HG02678 (cell line): ENCODE measurements around the gene CCDC138.

Source experiments
- ATAC-seq: cut with Tn5 transposase; IDR thresholded peaks from one replicate; pipeline ENCODE4 v1.9.1; 2021; ENCODE audit warnings: mild to moderate bottlenecking, moderate library complexity; ENCODE audit not compliant: unreplicated experiment

The CCDC138 gene

GRCh38 chr2:108918156-108918874 is 131.7 kb downstream of the CCDC138 start:
- ATAC-seq, result no peak

GRCh38 chr2:108918941-108919341 is 132.4 kb downstream of the CCDC138 start:
- no peak for ATAC-seq

GRCh38 chr2:108919571-108920373 is 133.2 kb downstream of the CCDC138 start:
- ATAC-seq, result no peak

- ATAC-seq, result no peak
Observed at GRCh38 chr2:108920686-108921085, 134.1 kb downstream of the CCDC138 start.

- no peak for ATAC-seq
Observed at GRCh38 chr2:108921096-108922030, 134.8 kb downstream of the CCDC138 start.

- ATAC-seq, result no peak
Observed at GRCh38 chr2:108922141-108922915, 135.8 kb downstream of the CCDC138 start.

GRCh38 chr2:108923019-108923700 is 136.6 kb downstream of the CCDC138 start:
- ATAC-seq, result no peak

GRCh38 chr2:108923736-108924579 is 137.4 kb downstream of the CCDC138 start:
- ATAC-seq, result no peak

- ATAC-seq, result no peak
Observed at GRCh38 chr2:108924580-108925251, 138.1 kb downstream of the CCDC138 start.

- no peak for ATAC-seq
Observed at GRCh38 chr2:108925286-108925685, 138.7 kb downstream of the CCDC138 start.

GRCh38 chr2:108925735-108926134 is 139.2 kb downstream of the CCDC138 start:
- ATAC-seq, result no peak
